ENCODE data around the gene NKAPD1.

DNA sequence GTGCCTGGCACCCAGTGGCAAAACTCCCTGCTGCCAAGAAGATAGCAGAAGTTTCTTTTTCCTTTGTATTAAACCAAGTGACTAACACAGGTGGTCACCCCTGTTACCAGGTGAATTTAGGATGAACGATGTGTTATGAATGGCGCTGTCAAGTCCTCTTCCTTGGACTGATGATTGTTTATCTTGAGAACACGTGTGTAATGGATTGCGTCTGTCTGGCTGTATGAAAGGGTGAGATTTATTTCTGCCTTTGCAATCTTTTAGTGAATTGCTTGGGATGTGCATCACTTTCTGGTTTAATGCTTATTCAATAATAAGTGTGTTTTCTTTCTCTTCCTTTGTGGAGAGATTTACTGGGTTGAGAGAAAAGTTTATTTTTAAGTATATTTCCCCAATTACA, 49.0 kb downstream of the NKAPD1 start:
- no peak for TF ChIP-seq ZNF263 (CRISPR knock-in tag; IDR thresholded peaks at IDR 0.05)
- no peak for TF ChIP-seq ZFX (CRISPR knock-in tag; IDR thresholded peaks at IDR 0.05; ENCODE audit: low read depth)
- no peak for TF ChIP-seq CREM (IDR thresholded peaks at IDR 0.05)
- no peak for TF ChIP-seq CREM (CRISPR knock-in tag; IDR thresholded peaks at IDR 0.05)
- TF ChIP-seq, protein P1, sequence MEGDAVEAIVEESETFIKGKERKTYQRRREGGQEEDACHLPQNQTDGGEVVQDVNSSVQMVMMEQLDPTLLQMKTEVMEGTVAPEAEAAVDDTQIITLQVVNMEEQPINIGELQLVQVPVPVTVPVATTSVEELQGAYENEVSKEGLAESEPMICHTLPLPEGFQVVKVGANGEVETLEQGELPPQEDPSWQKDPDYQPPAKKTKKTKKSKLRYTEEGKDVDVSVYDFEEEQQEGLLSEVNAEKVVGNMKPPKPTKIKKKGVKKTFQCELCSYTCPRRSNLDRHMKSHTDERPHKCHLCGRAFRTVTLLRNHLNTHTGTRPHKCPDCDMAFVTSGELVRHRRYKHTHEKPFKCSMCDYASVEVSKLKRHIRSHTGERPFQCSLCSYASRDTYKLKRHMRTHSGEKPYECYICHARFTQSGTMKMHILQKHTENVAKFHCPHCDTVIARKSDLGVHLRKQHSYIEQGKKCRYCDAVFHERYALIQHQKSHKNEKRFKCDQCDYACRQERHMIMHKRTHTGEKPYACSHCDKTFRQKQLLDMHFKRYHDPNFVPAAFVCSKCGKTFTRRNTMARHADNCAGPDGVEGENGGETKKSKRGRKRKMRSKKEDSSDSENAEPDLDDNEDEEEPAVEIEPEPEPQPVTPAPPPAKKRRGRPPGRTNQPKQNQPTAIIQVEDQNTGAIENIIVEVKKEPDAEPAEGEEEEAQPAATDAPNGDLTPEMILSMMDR (CRISPR knock-in tag; IDR thresholded peaks at IDR 0.05): no peak
- TF ChIP-seq JUND (CRISPR knock-in tag; IDR thresholded peaks at IDR 0.05): no peak
- TF ChIP-seq ARNT (IDR thresholded peaks at IDR 0.05): no peak
- TF ChIP-seq KAT7 (CRISPR knock-in tag; IDR thresholded peaks at IDR 0.05; ENCODE audit: borderline replicate concordance): no peak
- TF ChIP-seq ATF7 (IDR thresholded peaks at IDR 0.05): no peak
- TF ChIP-seq ATF7 (CRISPR knock-in tag; IDR thresholded peaks at IDR 0.05): no peak
- no peak for TF ChIP-seq GABPB1 (CRISPR knock-in tag; IDR thresholded peaks at IDR 0.05)
- no peak for TF ChIP-seq YY1 (IDR thresholded peaks at IDR 0.05; ENCODE audit: insufficient read depth, insufficient replicate concordance, low read depth, low read length)
- TF ChIP-seq TAF1 (CRISPR knock-in tag; IDR thresholded peaks at IDR 0.05): no peak
- TF ChIP-seq, protein P2, sequence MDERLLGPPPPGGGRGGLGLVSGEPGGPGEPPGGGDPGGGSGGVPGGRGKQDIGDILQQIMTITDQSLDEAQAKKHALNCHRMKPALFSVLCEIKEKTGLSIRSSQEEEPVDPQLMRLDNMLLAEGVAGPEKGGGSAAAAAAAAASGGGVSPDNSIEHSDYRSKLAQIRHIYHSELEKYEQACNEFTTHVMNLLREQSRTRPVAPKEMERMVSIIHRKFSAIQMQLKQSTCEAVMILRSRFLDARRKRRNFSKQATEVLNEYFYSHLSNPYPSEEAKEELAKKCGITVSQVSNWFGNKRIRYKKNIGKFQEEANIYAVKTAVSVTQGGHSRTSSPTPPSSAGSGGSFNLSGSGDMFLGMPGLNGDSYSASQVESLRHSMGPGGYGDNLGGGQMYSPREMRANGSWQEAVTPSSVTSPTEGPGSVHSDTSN (CRISPR knock-in tag; IDR thresholded peaks at IDR 0.05): no peak
